Measurements from ENCODE around the gene PKHD1.

DNA sequence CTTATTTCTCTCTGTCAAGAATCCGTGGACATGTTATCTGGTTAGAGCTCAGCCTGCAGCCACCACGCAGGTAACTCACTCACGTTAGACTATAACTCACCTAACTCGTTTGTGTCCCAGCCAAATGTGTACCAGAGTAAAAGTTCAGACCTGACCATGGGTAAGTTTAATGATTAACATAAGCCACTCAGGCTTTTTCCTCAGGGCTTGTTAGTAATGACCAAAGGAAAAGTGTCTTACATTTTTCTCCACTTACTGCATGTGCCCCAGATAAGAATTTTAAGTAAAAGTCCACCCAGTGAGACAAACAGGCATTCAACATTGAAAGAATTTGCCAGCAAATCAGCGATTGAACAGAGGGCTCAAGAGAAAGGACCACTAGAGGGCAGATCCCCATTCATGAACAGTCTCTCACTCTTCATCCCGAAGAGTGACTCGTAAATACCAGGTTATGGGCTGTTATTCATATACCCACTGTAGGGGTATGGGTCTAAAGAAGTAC lies at the start of gene PKHD1:
- no peak for TF ChIP-seq EZH2 (IDR thresholded peaks at IDR 0.05; ENCODE audit: borderline replicate concordance, low read depth, low read length, poor library complexity, severe bottlenecking)
- TF ChIP-seq, protein P1, sequence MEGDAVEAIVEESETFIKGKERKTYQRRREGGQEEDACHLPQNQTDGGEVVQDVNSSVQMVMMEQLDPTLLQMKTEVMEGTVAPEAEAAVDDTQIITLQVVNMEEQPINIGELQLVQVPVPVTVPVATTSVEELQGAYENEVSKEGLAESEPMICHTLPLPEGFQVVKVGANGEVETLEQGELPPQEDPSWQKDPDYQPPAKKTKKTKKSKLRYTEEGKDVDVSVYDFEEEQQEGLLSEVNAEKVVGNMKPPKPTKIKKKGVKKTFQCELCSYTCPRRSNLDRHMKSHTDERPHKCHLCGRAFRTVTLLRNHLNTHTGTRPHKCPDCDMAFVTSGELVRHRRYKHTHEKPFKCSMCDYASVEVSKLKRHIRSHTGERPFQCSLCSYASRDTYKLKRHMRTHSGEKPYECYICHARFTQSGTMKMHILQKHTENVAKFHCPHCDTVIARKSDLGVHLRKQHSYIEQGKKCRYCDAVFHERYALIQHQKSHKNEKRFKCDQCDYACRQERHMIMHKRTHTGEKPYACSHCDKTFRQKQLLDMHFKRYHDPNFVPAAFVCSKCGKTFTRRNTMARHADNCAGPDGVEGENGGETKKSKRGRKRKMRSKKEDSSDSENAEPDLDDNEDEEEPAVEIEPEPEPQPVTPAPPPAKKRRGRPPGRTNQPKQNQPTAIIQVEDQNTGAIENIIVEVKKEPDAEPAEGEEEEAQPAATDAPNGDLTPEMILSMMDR (conservative IDR thresholded peaks at IDR 0.05; ENCODE audit: low read depth, low read length): peak; percentile 65
